ENCODE measurements around the gene CCBE1. TPM values are rescaled to one million over a fixed set of nuclear protein-coding genes. Genes with fewer than 3 reads are reported as not detected.

Gene CCBE1
- total RNA-seq, 1 donor from 2014 or later, result 4.1 TPM

DNA sequence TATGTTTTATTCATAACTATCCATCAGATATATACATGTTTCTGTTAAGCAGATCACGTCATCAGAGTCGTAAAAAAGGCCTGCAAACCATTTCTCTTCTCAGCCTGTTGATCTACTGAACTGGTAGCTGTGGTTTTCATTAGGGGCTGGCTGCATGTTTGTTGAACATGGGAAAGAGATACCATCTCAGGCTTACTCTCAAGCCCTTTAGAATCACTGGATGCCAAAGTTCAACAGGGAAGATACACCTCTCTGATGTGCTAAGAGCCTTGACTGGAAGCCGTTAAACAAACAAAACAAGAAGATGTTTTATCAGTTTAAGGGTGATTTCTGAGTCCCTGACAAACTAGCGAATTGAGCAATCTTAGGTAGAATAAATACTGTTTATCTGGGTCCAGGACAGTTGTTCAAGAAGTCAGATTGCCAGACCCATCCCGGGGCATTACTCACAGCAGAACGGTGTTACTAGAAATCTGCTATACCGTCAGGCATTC lies 243.7 kb downstream of the CCBE1 start:
- H3K4me3 ChIP-seq (ENCODE audit: insufficient read depth, low read depth, low read length), result no peak overlapping the region
- TF ChIP-seq CTCF (IDR thresholded peaks at IDR 0.05; ENCODE audit: insufficient read depth, low read depth, low read length) (no peak), EZH2 (IDR thresholded peaks at IDR 0.05; ENCODE audit: insufficient read depth, low read length) (no peak)
- H3K9ac ChIP-seq (ENCODE audit: low read length), result no peak overlapping the region
- no peak for DNase-seq (ENCODE audit: low read depth)
- H3K27me3 ChIP-seq (ENCODE audit: insufficient read depth, low read length), result no peaks in the 10 kb centered on the region
- no peaks in the 10 kb centered on the region for H3K36me3 Mint-ChIP-seq (ENCODE audit: low read depth, unreplicated experiment)
- no peak overlapping the region for H2AFZ ChIP-seq (ENCODE audit: low read depth, low read length)
- H3K4me1 Mint-ChIP-seq (ENCODE audit: low read depth, unreplicated experiment), result no peaks in the 10 kb centered on the region
- no peak overlapping the region for H3K27ac ChIP-seq (ENCODE audit: low read depth, low read length)
- H3K27ac Mint-ChIP-seq (ENCODE audit: unreplicated experiment), result no peak overlapping the region
- H3K4me3 Mint-ChIP-seq (ENCODE audit: unreplicated experiment), result no peak overlapping the region
- H3K27me3 Mint-ChIP-seq (ENCODE audit: low read depth, unreplicated experiment), result peaks cover 23% of the 10 kb centered on the region
- H4K20me1 ChIP-seq (ENCODE audit: insufficient read depth, low read length), result no peaks in the 10 kb centered on the region
- H3K4me1 ChIP-seq (ENCODE audit: insufficient read depth, low read length), result no peaks in the 10 kb centered on the region
- H3K36me3 ChIP-seq (ENCODE audit: insufficient read depth, low read length), result no peaks in the 10 kb centered on the region
- H3K79me2 ChIP-seq (ENCODE audit: insufficient read depth, low read length), result no peaks in the 10 kb centered on the region
- no peaks in the 10 kb centered on the region for H3K9me3 ChIP-seq (ENCODE audit: insufficient read depth, low read depth, low read length)
- H3K9me3 Mint-ChIP-seq (ENCODE audit: unreplicated experiment), result no peaks in the 10 kb centered on the region
- no peak overlapping the region for H3K4me2 ChIP-seq (ENCODE audit: low read length)
- no peak for FAIRE-seq

DNA sequence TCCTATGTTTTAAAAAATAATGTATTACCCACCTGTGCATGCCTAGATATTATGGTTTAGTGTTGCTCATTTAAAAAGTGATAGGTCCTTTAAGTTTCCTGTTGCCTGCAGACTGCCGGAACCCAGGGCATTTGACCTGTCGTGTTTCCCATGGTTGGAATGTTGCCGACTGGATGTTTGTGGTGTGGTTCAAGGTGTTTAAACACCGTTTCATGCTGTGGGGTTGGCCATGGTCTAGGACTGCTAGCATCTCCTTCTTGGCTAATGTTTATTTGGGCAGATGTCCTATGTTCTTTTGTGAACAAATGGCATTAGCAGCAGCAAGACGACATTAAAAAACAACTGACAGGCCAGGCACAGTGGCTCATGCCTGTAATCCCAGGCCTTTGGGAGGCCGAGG lies 245.3 kb downstream of the CCBE1 start:
- H3K36me3 Mint-ChIP-seq (ENCODE audit: low read depth, unreplicated experiment), result no peaks in the 10 kb centered on the region
- Histone ChIP-seq H3K4me3 (ENCODE audit: insufficient read depth, low read depth, low read length) (no peak overlapping the region), H3K27me3 (ENCODE audit: insufficient read depth, low read length) (no peaks in the 10 kb centered on the region), H3K4me1 (ENCODE audit: insufficient read depth, low read length) (no peaks in the 10 kb centered on the region), H3K9me3 (ENCODE audit: insufficient read depth, low read depth, low read length) (no peaks in the 10 kb centered on the region), H3K9ac (ENCODE audit: low read length) (no peak overlapping the region), H3K36me3 (ENCODE audit: insufficient read depth, low read length) (no peaks in the 10 kb centered on the region), H2AFZ (ENCODE audit: low read depth, low read length) (no peak overlapping the region), H4K20me1 (ENCODE audit: insufficient read depth, low read length) (no peaks in the 10 kb centered on the region), H3K79me2 (ENCODE audit: insufficient read depth, low read length) (no peaks in the 10 kb centered on the region), H3K27ac (ENCODE audit: low read depth, low read length) (no peak overlapping the region), H3K4me2 (ENCODE audit: low read length) (no peak overlapping the region)
- no peak for DNase-seq (ENCODE audit: low read depth)
- H3K9me3 Mint-ChIP-seq (ENCODE audit: unreplicated experiment), result no peaks in the 10 kb centered on the region
- H3K27me3 Mint-ChIP-seq (ENCODE audit: low read depth, unreplicated experiment), result peaks cover 12% of the 10 kb centered on the region
- no peak overlapping the region for H3K4me3 Mint-ChIP-seq (ENCODE audit: unreplicated experiment)
- no peak overlapping the region for H3K27ac Mint-ChIP-seq (ENCODE audit: unreplicated experiment)
- FAIRE-seq, result no peak
- TF ChIP-seq CTCF (IDR thresholded peaks at IDR 0.05; ENCODE audit: insufficient read depth, low read depth, low read length), result no peak
- no peak for TF ChIP-seq EZH2 (IDR thresholded peaks at IDR 0.05; ENCODE audit: insufficient read depth, low read length)
- no peaks in the 10 kb centered on the region for H3K4me1 Mint-ChIP-seq (ENCODE audit: low read depth, unreplicated experiment)

- Mint-ChIP-seq H3K4me1 (ENCODE audit: low read depth, unreplicated experiment) (no peaks in the 10 kb centered on the region), H3K4me3 (ENCODE audit: unreplicated experiment) (peak overlapping the region; percentile 34), H3K9me3 (ENCODE audit: unreplicated experiment) (no peaks in the 10 kb centered on the region), H3K36me3 (ENCODE audit: low read depth, unreplicated experiment) (no peaks in the 10 kb centered on the region), H3K27me3 (ENCODE audit: low read depth, unreplicated experiment) (peaks cover 7% of the 10 kb centered on the region), H3K27ac (ENCODE audit: unreplicated experiment) (no peak overlapping the region)
- Histone ChIP-seq H3K4me2 (ENCODE audit: low read length) (no peak overlapping the region), H3K4me3 (ENCODE audit: insufficient read depth, low read depth, low read length) (no peak overlapping the region), H3K9ac (ENCODE audit: low read length) (no peak overlapping the region), H2AFZ (ENCODE audit: low read depth, low read length) (no peak overlapping the region), H3K27me3 (ENCODE audit: insufficient read depth, low read length) (no peaks in the 10 kb centered on the region), H4K20me1 (ENCODE audit: insufficient read depth, low read length) (no peaks in the 10 kb centered on the region), H3K9me3 (ENCODE audit: insufficient read depth, low read depth, low read length) (no peaks in the 10 kb centered on the region), H3K27ac (ENCODE audit: low read depth, low read length) (no peak overlapping the region), H3K36me3 (ENCODE audit: insufficient read depth, low read length) (no peaks in the 10 kb centered on the region), H3K4me1 (ENCODE audit: insufficient read depth, low read length) (no peaks in the 10 kb centered on the region), H3K79me2 (ENCODE audit: insufficient read depth, low read length) (no peaks in the 10 kb centered on the region)
- DNase-seq (ENCODE audit: low read depth), result no peak
- no peak for FAIRE-seq
- TF ChIP-seq EZH2 (IDR thresholded peaks at IDR 0.05; ENCODE audit: insufficient read depth, low read length) (no peak), CTCF (IDR thresholded peaks at IDR 0.05; ENCODE audit: insufficient read depth, low read depth, low read length) (no peak)
Observed at GRCh38 chr18:59451073-59451472, 246.2 kb downstream of the CCBE1 start.
